ENCODE results near the gene C16orf74. TPM values are rescaled to one million over a fixed set of nuclear protein-coding genes. Genes with fewer than 3 reads are reported as not detected.

Gene C16orf74
- total and polyA plus RNA-seq, 2 of the 13 experiments (the other 11 are each of a cell fraction or from before 2014, with no cell fraction given), result 0.13 to 0.29 TPM

GRCh38 chr16:85720302-85720637 is 30.6 kb downstream of the C16orf74 start (continued):
- TF ChIP-seq NR2F1 (CRISPR knock-in tag; IDR thresholded peaks at IDR 0.05) (peak in 1 of 2 experiments; percentile 77; a peak in 2 of 4 replicates), ZSCAN31 (CRISPR knock-in tag; IDR thresholded peaks at IDR 0.05; ENCODE audit: low read depth) (no peak), RNF2 (conservative IDR thresholded peaks at IDR 0.05; ENCODE audit: low read depth) (no peak), KDM1A (CRISPR knock-in tag; IDR thresholded peaks at IDR 0.05) (peak; percentile 85; the same call in 1 of the 2 replicates), ZNF343 (CRISPR knock-in tag; IDR thresholded peaks at IDR 0.05) (no peak), HNRNPL (IDR thresholded peaks at IDR 0.05; ENCODE audit: low read depth, low read length) (peak; percentile 85), ZNF780A (CRISPR knock-in tag; IDR thresholded peaks at IDR 0.05) (no peak), SMARCC2 (IDR thresholded peaks at IDR 0.05) (no peak), MIXL1 (CRISPR knock-in tag; IDR thresholded peaks at IDR 0.05) (no peak), ZFYVE20 (CRISPR knock-in tag; IDR thresholded peaks at IDR 0.05; ENCODE audit: borderline replicate concordance, low read depth) (no peak), IRF2 (CRISPR knock-in tag; IDR thresholded peaks at IDR 0.05) (no peak), SOX6 (IDR thresholded peaks at IDR 0.05) (no peak), SOX6 (CRISPR knock-in tag; IDR thresholded peaks at IDR 0.05) (no peak), MEIS1 (CRISPR knock-in tag; IDR thresholded peaks at IDR 0.05; ENCODE audit: borderline replicate concordance) (no peak), ZNF264 (CRISPR knock-in tag; IDR thresholded peaks at IDR 0.05) (no peak), SRSF4 (IDR thresholded peaks at IDR 0.05; ENCODE audit: low read depth, low read length, poor library complexity, severe bottlenecking) (no peak), JUND (CRISPR knock-in tag; IDR thresholded peaks at IDR 0.05) (peak; percentile 83; the same call in 1 of the 2 replicates), TEAD3 (CRISPR knock-in tag; optimal IDR thresholded peaks at IDR 0.05; ENCODE audit: borderline replicate concordance) (peak; percentile 63), ZMYM3 (CRISPR knock-in tag; IDR thresholded peaks at IDR 0.05) (peak; percentile 87), ZNF549 (CRISPR knock-in tag; IDR thresholded peaks at IDR 0.05) (no peak), ESRRA (CRISPR knock-in tag; IDR thresholded peaks at IDR 0.05; ENCODE audit: low read depth) (peak; percentile 92; the same call in 1 of the 2 replicates), KAT7 (CRISPR knock-in tag; IDR thresholded peaks at IDR 0.05; ENCODE audit: borderline replicate concordance) (no peak), ZNF205 (CRISPR knock-in tag; IDR thresholded peaks at IDR 0.05) (no peak), PAX8 (CRISPR knock-in tag; IDR thresholded peaks at IDR 0.05; ENCODE audit: borderline replicate concordance) (no peak), RFXAP (CRISPR knock-in tag; IDR thresholded peaks at IDR 0.05; ENCODE audit: borderline replicate concordance) (no peak), ZNF337 (CRISPR knock-in tag; IDR thresholded peaks at IDR 0.05; ENCODE audit: borderline replicate concordance, low read depth) (no peak)
- TF ChIP-seq, protein P1, sequence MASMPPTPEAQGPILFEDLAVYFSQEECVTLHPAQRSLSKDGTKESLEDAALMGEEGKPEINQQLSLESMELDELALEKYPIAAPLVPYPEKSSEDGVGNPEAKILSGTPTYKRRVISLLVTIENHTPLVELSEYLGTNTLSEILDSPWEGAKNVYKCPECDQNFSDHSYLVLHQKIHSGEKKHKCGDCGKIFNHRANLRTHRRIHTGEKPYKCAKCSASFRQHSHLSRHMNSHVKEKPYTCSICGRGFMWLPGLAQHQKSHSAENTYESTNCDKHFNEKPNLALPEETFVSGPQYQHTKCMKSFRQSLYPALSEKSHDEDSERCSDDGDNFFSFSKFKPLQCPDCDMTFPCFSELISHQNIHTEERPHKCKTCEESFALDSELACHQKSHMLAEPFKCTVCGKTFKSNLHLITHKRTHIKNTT (CRISPR knock-in tag; IDR thresholded peaks at IDR 0.05), result no peak
- TF ChIP-seq, protein P2, sequence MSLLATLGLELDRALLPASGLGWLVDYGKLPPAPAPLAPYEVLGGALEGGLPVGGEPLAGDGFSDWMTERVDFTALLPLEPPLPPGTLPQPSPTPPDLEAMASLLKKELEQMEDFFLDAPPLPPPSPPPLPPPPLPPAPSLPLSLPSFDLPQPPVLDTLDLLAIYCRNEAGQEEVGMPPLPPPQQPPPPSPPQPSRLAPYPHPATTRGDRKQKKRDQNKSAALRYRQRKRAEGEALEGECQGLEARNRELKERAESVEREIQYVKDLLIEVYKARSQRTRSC (CRISPR knock-in tag; IDR thresholded peaks at IDR 0.05; ENCODE audit: low read depth), result no peak
- TF ChIP-seq, protein P3, sequence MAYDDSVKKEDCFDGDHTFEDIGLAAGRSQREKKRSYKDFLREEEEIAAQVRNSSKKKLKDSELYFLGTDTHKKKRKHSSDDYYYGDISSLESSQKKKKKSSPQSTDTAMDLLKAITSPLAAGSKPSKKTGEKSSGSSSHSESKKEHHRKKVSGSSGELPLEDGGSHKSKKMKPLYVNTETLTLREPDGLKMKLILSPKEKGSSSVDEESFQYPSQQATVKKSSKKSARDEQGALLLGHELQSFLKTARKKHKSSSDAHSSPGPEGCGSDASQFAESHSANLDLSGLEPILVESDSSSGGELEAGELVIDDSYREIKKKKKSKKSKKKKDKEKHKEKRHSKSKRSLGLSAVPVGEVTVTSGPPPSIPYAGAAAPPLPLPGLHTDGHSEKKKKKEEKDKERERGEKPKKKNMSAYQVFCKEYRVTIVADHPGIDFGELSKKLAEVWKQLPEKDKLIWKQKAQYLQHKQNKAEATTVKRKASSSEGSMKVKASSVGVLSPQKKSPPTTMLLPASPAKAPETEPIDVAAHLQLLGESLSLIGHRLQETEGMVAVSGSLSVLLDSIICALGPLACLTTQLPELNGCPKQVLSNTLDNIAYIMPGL (CRISPR knock-in tag; IDR thresholded peaks at IDR 0.05; ENCODE audit: borderline replicate concordance in 1 of 2, low read depth in 1 of 2), result no peak
